T-helper 2 cell treated with Interferon-gamma antibody and Interleukin-4, amounts not matched to agents 100 ng/mL and 5 ng/mL, for 36 hours (primary cell): ENCODE measurements around the gene TOX4. TPM values are rescaled to one million over a fixed set of nuclear protein-coding genes. Genes with fewer than 3 reads are reported as not detected.
"Not testable (repeated sequence)": the region's sequence is repeated elsewhere in the genome, so short reads cannot be mapped to it uniquely, and the experiment has no call there.

Experiments used
- intact Hi-C: fragments of 100-400 bp; cut with micrococcal nuclease; formaldehyde crosslinking; loops from one replicate; pipeline ENCODE4 v1.15.1; 2023
- total RNA-seq: library from RNA; stranded (reverse); gene quantifications from 2 replicates; pipeline ENCODE4 v1.2.3, GENCODE V29; 2022

The TOX4 gene
- total RNA-seq, 1 donor from 2014 or later: 73.3 TPM

DNA sequence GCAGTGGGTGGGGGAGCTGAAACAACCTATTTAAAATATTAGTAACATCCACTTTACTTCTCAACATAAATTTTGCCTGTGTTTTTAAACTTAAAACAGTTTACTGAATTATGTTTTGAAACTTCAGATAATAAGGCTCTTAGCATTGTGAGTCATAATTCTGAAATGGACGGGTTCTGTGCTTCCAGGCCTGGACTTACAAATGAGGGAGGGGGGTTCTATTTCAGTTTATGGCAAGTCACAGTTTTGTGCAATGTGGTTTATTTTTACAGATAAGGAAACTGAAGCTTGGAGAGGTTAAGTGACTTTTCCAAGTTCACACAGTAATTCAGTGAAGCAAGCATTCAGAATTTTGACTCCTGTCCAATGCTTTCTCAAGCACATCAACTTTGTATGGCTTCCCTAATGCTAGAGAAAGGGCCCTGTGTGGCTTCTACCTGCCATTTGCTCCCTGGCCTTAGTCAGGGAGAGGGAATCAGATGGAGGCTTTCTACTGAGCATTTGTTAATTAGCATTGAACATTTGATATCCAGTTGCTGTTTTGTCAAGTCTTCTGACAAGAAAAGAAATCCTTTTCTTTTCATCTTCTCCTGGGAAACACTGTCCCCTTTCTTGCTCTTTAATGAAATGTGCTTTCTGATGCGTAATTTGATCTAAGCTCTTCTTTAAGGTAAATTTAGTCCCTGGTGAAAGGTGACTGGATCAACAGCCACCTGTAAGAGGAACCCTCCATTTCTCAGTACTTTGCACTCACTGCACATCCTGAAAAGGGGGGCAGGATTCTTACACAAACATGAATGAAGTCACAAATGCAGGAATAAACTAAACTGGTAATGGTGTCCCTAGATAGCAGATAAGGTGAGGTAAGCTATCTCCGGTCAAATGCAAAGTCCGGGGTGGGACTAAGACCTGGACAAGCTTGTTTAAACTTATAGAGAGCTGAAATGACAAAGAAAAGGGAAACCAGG lies 51.7 kb downstream of the TOX4 start:
- intact Hi-C loops: no loop called here

DNA sequence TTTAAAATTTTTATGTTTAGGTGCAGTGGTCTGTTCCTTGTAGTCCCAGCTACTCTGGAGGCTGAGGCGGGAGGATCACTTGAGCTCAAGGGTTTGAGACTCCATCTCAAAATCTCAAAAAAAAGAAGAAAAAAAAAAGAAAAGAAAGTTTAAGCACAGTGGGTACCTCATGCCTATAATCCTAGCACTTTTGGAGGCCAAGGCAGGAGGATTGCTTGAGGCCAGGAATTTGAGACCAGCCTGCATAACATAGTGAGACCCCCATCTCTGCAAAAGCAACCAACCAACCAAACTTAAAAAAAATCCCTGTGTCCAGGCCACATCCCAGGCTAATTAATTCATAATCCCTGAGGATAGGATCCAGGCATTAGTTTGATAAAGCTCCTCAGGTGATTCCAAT lies 52.5 kb downstream of the TOX4 start:
- intact Hi-C loops: no loop called here

GRCh38 chr14:21533294-21533693 lies 56.3 kb downstream of the TOX4 start:
- intact Hi-C loops: no loop called here

DNA sequence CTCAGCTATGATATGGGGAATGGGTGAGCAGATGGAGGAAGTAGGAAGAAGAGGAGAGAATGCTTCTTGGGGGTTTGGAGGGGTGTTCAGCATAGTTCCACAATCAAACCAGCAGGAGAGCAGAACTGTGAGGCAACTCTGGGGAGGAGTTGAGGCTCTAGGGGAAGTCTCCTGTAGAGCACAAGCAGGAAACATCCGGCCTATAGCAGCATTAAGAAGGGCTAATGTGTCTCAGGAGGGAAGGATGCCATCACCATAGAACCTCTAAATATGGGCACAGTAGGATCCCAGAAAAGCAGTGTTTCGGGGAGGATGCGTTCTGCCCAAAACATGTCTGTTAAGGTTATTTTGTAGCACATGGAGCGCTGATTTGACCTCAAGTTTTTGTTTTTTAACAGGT lies 57.6 kb downstream of the TOX4 start:
- intact Hi-C loops: no loop called here

DNA sequence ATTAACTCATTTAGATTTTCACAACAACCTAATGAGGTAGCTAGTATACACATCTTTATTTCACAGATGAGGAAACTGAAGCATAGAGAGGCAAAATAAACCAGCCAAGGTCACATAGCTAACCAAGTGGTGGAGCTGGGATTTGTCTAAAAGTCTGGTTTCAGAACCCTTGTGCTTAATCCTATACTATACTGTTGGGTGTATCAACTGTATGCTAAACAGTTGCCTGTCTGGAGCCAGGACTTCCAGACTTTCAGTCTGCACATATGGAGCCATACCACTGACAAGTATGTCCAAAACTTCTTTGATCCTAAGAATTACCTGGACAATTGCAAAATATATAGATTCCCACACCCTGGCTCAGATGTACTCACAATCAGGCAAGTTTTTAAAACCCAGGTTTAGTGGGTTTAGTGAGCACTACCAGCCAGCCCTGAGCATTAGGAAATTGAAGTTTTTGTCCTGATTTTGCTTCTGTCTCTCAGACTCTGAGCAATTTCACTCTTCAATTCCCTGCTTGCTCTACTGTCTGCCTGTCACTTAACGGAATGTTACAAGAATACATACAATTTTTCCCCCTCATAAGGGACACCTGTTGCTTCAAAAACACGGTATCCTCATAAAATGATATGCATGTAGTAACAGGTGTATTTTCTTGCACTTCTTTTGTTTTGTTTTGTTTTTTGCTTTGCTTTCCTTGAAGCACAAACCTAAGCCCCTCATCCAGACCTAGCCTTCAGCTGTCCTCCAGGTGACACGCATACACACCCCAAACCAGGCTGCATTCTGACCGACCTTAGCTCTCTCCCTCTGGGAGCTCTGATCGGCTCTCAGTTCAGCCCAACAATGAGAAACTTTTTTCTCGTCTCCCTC lies 58.8 kb downstream of the TOX4 start:
- intact Hi-C loops: no loop called here

DNA sequence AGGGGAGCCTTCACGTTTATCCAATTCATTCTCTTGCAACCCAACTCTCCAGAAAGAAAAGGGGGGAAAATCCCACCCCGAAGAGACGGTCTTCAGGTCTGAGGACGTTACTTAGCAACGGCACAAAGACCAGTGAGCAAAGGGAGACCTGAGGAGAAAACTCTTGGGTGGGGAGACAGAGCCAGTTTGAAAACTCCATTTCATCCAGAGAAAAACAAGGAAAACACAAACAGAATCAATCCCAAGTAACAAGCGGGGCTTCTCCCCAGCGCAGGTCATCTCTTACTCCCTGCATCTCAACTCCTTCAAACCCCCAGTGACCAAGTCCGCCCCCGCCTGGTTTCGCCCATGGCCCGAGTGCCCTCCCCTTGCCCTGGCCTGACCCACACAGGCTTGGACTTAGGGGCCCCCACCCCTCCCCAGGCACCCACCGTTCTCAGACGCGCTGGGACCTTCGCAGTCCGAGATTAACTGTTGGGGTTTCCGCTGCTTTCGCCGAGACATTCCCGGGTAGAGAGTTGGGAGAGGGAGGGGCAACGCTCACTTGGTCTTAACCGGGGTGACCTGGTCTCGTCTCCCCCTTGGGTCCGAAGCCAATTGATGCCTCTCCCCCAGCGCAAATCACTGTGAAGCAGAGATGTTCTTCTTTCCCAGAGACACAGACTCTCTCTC lies 59.6 kb downstream of the TOX4 start:
- intact Hi-C loops: no loop called here

DNA sequence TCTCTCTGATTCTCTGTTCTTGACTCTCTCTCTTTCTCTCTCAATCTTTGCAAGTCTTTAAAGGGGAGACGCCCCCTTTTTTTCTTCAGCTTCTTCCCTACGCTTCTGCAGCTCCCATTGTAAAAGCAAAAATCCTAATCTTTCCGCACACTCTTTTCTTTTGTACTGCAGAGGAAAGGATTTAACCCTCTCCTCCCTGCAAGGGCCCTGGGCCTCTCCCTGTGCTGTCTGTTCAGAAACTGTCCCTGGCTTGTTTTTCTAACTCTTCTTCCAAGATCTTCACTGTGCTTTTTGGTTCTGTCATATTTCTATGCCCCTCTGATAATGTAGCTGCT lies 60.1 kb downstream of the TOX4 start:
- intact Hi-C loops: no loop called here

GRCh38 chr14:21539189-21539940 lies 62.4 kb downstream of the TOX4 start:
- intact Hi-C loops: no loop called here

DNA sequence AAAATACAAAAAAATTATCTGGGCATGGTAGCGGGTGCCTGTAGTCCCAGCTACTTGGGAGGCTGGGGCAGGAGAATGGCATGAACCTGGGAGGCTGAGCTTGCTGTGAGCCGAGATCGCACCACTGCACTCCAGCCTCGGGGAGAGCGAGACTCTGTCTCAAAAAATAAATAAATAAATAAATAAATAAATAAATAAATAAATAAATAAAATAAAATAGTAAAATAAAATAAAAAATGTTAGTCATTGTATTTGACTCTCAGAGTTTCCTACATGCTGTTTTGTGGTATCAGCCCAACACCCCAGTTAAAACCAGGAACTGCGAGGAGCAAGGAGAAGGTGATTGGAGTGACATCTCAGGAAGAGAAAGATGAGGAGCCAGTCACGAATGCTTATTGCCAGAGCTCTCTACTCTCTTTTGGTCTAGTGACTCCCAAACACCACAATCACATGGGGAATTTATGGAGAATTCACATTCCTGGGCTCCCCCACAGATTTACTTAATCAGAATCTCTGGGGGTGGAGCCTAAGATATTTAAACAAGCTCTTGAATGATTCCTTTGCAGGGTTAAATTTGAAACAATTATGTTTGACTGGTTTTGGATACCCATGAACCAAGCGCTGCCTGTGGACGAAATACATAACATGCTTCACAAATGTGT lies 64.5 kb downstream of the TOX4 start:
- intact Hi-C loops: no loop called here

GRCh38 chr14:21543521-21543960 lies 66.5 kb downstream of the TOX4 start:
- intact Hi-C loops: no loop called here

GRCh38 chr14:21543963-21544362 lies 67.0 kb downstream of the TOX4 start:
- intact Hi-C loops: no loop called here

GRCh38 chr14:21544588-21544987 lies 67.6 kb downstream of the TOX4 start:
- intact Hi-C loops: not testable (repeated sequence)

Other genes starting within 250 kb of the TOX4 start
- gene HNRNPC, start 207.8 kb upstream of the TOX4 start, total RNA-seq: 734 and 763 TPM in 2 replicates
- gene RPGRIP1, start 197.1 kb upstream of the TOX4 start, total RNA-seq: 0.16 TPM in 1 of 2 replicates, not detected in the other
- gene SUPT16H, start 93.2 kb upstream of the TOX4 start, total RNA-seq: 130 and 137 TPM in 2 replicates
- gene CHD8, start 21.1 kb upstream of the TOX4 start, total RNA-seq: 129 and 136 TPM in 2 replicates
- gene RAB2B, start 236 bp upstream of the TOX4 start, total RNA-seq: 26.3 and 28.2 TPM in 2 replicates
- 73.2 and 76.5 TPM in 2 replicates for gene METTL3, start 34.1 kb downstream of the TOX4 start, total RNA-seq
- gene SALL2, start 49.2 kb downstream of the TOX4 start, total RNA-seq: 2.1 and 2.2 TPM in 2 replicates
- not detected in 2 replicates for gene OR10G3, start 102.9 kb downstream of the TOX4 start, total RNA-seq
- not detected in 2 replicates for gene OR10G2, start 157.7 kb downstream of the TOX4 start, total RNA-seq
- not detected in 2 replicates for gene OR4E2, start 176.6 kb downstream of the TOX4 start, total RNA-seq
- not detected in 2 replicates for gene OR4E1, start 196.6 kb downstream of the TOX4 start, total RNA-seq